HK-2 (cell line): ENCODE data around the gene TTC9B.
"Not testable (repeated sequence)": the region's sequence is repeated elsewhere in the genome, so short reads cannot be mapped to it uniquely, and the experiment has no call there.

ENCODE experiments used
- DNase-seq: peaks from one replicate; pipeline ENCODE4 v3.0.0-alpha.2; 2018; ENCODE audit not compliant: unreplicated experiment

TTC9B gene

GRCh38 chr19:40232949-40233810, 15.0 kb upstream of the TTC9B start:
- DNase-seq, result no peak

DNA sequence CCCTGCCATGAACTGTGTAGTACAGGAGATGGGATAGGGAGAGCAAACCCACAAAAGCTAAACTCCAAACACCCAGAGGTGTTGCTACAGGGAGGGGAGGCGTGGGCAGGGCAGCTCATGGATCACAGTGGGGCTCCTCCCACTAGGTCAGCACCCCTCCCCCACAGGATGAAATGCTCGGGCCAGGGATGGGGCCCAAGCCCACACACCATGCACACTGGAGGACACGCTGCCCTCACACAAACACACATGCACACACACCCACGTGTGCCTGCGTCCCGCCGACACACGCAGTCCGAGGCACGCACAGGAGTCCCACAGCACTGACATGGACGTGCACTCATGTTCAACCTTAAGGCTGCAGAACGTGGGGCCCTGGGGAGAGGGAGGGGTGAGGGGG, 14.3 kb upstream of the TTC9B start:
- no peak for DNase-seq

DNA sequence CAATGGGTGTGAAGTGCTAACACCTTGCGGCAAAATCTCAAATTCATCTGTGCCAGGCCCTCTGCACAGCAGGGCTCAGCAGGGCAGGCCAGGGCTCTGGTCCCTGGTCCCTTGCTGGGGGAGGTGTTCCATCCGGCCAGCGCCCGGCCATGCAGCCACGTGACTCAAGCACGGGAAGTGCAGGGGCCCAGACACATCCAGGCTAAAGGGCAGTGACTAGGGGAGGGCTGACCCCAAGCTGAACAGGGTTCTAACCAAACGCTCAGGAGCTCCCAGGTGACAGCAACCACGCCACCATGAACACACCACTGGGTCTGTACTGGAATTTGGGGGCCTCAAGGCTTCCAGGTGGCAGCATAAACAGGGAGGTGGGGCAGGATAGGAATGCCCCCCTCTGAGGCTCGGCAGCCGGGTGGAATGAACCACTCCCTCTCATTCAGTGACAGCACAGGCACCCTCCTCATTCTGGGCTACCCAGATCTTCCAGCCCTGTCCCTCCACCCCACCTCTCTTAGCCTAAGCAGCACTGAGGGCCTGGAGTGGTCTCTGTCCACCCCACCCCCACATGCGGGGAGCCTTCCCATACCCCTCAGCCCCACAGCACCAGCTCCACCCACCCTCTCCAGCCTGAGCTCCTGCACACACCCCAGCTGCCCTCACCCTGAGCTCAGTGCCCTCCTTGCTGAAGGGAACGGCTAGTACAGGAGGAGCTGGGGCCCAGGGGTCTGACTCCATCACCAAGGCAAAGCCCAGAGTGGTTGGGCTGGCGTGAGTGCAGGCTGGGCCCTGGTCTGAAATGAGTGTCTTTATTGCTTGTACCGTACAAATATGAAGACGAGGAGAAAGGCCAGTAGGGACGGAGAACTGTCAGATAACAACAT, 13.6 kb upstream of the TTC9B start:
- peak; percentile 71 for DNase-seq

- no peak for DNase-seq
Measured at GRCh38 chr19:40231057-40231456, 12.9 kb upstream of the TTC9B start.

- DNase-seq, result no peak
Measured at GRCh38 chr19:40229926-40230417, 11.8 kb upstream of the TTC9B start.

GRCh38 chr19:40229484-40229883, 11.3 kb upstream of the TTC9B start:
- DNase-seq, result no peak

- no peak for DNase-seq
Measured at GRCh38 chr19:40228863-40229262, 10.7 kb upstream of the TTC9B start.

DNA sequence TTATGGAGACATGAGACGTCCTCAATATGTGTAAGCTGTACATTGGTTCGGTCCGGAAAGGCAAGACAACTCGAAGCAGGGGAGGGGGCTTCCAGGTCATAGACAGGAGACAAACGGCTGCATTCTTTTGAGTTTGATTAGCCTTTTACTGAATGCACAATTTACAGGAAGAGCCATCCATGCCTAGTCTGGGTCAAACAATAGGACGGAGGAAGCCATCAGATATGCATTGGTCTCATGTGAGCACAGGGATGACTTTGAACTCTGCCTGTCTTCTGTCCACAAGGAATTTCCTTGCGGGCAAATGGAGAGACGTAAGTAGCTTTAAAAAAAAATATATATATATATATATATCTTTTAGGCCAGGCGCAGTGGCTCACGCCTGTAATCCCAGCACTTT, 10.2 kb upstream of the TTC9B start:
- DNase-seq, result no peak

DNA sequence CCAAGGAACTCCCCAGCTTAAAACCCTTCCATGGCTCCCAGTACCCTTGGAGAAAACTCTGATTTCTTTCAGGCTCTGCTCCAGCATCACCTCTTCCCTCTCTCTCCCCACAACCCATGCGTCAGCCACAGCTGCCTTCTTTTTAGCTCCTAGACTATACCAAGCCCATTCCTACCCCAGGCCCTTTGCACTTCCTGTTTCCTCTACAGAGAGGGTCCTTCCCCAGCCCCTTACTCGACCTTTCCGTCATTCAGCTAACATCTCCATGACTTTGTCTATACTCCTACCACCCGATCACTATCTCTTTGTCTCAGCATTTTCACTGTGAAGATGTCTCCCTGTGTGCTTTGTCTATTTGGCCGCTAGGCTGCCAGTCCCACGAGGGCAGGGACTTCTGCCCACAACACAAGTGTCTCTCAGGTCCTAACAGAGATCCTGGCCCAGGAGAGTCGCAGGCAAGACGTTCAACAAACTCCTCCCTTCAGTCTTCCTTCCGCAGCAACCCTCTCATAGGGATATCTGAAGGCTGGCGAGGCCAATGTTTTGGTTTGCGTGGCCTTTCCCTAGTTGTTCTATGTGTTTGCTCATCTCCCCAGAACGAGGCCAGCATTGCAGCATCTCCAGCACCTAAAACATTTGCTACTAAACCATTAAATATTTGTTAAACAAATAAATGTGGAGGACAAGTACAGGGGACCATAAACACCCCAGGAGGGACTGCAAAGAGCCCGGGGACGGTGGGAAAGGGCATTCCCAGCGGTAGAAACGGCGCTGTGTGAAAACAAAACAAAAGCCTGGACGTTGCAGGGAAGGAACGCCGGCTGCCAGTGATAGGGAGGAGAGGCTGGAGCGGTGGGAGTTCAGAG, 7.5 kb upstream of the TTC9B start:
- DNase-seq, result no peak

DNA sequence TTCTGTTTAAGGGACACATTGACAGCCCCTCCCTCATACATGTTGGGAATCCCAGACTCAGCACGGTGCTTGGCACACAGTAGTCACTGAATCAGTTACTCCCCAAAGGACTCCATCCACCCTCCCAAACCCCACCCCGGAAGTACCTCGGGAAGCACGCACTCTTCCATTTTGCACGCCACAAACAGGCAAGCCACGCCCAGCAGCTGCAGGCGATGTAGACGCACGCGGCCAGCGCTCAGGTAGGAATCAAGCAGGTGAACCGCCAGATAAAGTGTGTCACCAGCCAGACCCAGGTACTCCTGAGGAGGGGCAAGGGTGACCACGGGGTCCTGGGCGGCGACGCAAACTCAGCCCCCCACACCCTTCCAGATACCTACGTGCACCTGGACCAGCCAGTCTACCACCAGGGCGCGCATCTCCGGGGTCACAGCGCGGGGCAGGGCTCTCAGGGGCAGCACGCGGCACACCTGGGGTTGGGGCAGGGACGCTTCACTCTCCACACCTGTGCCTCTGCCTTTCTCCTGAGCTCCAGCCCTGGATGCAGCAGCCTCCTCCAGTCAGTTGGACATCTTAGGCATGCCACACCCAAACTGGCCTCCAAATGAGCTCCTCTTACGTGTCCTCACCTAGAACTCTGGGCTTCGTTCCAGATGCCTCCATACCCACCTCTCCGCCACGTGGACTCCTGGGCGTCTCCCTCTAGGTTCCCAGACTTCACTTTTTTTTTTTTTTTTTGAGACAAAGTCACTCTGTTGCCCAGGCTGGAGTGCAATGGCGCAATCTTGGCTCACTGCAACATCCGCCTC, 6.4 kb upstream of the TTC9B start:
- DNase-seq, result no peak

GRCh38 chr19:40223135-40223822, 5.1 kb upstream of the TTC9B start:
- DNase-seq, result no peak

DNA sequence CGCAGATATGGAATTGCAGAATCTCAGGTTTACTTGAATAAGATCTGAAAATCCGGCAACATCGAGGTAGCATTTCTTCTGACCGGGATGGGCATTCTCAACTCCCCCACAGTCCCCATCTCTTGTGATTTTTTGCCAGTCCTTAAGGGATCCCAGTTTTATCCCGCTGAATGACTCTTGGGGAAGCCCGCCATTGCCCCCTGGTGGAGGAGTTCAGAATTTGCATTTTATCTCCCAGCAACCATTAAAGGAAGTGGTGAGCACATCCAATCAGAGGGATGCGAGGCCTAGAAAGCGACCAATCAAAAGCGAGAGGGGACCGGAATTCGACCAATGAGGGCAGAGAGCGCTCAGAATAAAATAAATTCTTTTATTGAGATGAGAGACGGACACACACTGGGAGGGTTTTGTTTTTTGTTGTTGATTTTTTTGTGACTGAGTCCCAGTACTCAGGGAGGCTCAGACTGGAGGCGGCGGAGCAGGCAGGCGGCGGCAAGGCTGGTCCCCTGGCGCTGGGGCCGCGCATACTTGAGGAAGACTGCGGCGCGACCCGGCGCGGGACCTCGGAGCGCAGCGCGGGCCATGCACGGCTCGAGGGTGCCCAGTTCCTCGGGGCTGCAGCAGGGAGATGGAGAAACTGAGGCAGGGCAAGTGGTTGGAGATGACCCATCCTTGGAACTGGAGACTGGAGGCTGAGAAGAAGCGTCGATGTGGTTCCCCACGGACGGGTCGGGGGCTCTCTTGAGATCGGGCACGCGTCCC, 3.9 kb upstream of the TTC9B start:
- DNase-seq, result peak; percentile 86

DNA sequence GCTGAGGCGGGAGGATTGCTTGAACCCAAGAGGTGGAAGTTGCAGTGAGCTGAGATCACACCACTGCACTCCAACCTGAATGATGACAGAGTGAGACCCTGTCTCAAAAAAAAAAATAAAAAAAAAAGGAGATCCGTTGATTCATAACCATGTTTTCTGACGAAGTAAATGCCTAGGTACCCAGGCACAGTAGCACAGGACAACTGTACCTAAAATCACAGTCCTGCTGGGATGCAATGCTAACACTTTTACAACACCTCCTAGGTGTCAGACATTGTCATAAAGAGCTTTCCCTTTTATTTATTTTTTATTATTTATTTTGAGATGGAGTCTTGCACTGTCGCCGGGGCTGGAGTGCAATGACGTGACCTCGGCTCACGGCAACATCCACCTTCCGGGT, 2.5 kb upstream of the TTC9B start:
- no peak for DNase-seq

GRCh38 chr19:40219721-40220276, 1.6 kb upstream of the TTC9B start:
- peak; percentile 73 for DNase-seq

DNA sequence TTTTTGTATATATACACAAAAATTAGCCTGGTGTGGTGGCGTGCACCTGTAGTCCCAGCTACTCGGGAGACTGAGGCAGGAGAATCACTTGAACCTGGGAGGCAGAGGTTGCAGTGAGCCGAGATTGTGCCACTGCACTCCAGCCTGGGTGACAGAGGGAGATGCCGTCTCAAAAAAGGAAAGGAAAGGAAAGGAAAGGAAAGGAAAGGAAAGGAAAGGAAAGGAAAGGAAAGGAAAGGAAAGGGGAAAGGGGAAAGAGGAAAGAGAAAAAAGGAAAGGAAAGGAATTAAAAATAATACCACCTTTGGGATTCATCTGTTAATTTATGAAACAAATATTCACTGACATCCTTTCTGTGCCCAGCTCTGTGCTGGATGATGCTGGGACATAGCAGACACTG, 845 bp upstream of the TTC9B start:
- not testable (repeated sequence) for DNase-seq

DNA sequence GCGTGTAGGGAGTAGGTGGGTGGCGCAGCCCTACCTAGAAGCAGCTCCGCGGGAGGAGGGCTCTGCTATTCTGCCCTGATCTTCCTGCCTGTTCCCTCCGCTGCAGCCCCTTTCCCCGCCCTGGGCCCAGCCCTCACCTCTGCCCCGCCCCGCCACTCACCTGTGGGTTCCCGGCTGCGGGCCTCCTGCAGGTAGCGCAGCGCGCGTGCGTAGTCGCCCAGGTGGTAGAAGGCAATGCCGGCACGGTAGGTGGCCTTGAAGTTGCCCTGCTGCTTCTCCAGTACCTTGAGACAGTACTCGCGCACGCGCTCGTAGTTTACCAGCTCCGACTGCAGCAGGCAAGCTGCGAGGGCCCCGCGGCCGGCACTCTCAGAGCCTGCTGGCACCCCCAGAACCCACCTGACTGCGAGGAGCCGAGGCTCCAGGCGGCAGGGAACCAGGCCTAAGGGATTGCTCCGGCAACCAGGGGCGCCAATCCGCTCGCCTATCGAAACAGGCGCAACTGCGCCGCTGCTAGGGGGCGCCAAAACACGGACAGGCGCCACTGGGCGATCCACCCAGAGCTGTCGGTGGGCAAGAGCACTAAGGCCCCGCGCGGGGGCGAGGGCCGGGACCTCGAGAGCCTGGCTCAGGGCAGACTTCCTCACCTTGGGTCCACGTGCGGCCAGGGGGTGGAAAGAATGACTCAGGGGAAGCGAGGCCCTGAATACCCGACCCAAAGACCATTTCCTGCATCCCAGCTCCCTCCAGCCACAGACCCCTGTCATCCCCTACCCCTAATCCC, 965 bp downstream of the TTC9B start:
- DNase-seq, result no peak

DNA sequence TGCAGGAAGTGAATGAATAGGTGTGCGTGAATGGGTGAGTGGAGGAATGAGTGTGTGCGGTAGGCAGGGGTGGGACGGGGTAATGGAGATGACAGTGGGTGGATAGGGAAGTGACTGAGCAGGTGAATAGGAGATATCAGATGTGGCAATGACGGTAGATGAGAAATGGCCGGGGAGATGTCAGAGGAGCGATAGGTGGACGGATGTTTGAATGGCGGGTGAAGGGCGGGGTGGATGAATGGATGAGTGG, 1.5 kb downstream of the TTC9B start:
- no peak for DNase-seq

DNA sequence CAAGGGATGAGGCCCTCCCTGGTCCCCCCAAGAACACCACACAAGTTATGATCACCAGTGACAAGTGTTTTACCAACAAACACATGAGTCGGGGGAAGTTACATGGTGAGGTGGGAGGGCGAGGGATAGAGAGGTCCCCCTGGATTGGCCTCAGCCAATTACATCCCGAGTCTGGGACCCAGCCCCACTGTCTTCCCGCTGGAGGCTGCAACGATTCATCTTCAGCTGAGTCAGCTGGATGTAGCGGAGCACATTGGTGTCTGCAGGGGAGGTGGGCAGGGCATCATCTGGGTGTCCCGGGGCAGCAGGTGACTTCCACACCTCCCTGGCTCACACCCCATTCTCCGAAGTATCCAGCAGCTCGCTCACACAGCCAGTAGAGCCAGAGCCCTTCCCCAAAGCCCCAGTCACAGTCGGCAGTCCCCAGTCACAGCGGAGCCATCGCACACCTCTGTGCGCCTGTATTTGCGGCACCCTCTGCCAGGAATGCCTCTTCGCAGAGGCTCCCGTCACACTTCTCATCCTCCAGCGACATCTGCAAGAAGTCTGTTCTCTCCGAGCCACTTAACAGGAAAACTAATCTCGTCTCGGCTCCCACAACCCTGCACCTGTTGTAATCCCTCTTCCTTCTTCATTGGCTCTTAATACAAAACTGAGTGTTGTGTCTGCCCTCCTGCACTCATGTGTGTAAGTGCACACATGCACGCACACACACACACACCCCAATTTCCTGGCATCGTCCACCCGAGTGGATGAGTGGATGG, 2.0 kb downstream of the TTC9B start:
- no peak for DNase-seq
